HS-27A (cell line): ENCODE data around the gene GRK5.
A peak's percentile ranks its signal among the peaks of the same experiment; 100 is the strongest.
"Not testable (repeated sequence)": the region's sequence is repeated elsewhere in the genome, so short reads cannot be mapped to it uniquely, and the experiment has no call there.

ENCODE experiments used
- DNase-seq: peaks from one replicate; pipeline ENCODE4 v3.0.0-alpha.2; 2012; ENCODE audit warnings: low read depth, missing footprints

Gene GRK5

GRCh38 chr10:119207366-119207666, at the start of gene GRK5:
TSS of gene GRK5 (plus strand) at chr10:119207571. CDS start at chr10:119207918, 347 bp downstream.
- peak; percentile 48 for DNase-seq

GRCh38 chr10:119159332-119159731, 48.0 kb upstream of the GRK5 start:
- DNase-seq = no peak

- no peak for DNase-seq
Observed at GRCh38 chr10:119161680-119162451, 45.5 kb upstream of the GRK5 start.

- no peak for DNase-seq
Observed at GRCh38 chr10:119162452-119163092, 44.8 kb upstream of the GRK5 start.

GRCh38 chr10:119165171-119166117, 41.9 kb upstream of the GRK5 start, which contains the start of gene SFXN4:
TSS of gene SFXN4 (minus strand) at chr10:119165714. CDS start at chr10:119165647, 67 bp downstream.
- DNase-seq = no peak

GRCh38 chr10:119166118-119166500, 41.3 kb upstream of the GRK5 start:
- no peak for DNase-seq

GRCh38 chr10:119166564-119166963, 40.8 kb upstream of the GRK5 start:
- DNase-seq = no peak

GRCh38 chr10:119167041-119167440, 40.3 kb upstream of the GRK5 start:
- no peak for DNase-seq

- DNase-seq = no peak
Observed at GRCh38 chr10:119174109-119174508, 33.3 kb upstream of the GRK5 start.

GRCh38 chr10:119176166-119176565, 31.2 kb upstream of the GRK5 start:
- DNase-seq = no peak

- DNase-seq = no peak
Observed at GRCh38 chr10:119177708-119178371, 29.5 kb upstream of the GRK5 start.

GRCh38 chr10:119178372-119179119, 28.8 kb upstream of the GRK5 start, which contains the start of gene PRDX3:
TSS of gene PRDX3 (minus strand) at chr10:119178812. CDS start at chr10:119178790, 22 bp downstream.
- DNase-seq = no peak

GRCh38 chr10:119180850-119181400, 26.4 kb upstream of the GRK5 start:
- DNase-seq = not testable (repeated sequence)

GRCh38 chr10:119183664-119184412, 23.5 kb upstream of the GRK5 start:
- DNase-seq = no peak

- no peak for DNase-seq
Observed at GRCh38 chr10:119189811-119190282, 17.5 kb upstream of the GRK5 start.

- peak; percentile 74 for DNase-seq
Observed at GRCh38 chr10:119190353-119190752, 17.0 kb upstream of the GRK5 start.

GRCh38 chr10:119190954-119191785, 16.2 kb upstream of the GRK5 start:
- no peak for DNase-seq

GRCh38 chr10:119191881-119192280, 15.5 kb upstream of the GRK5 start:
- DNase-seq = no peak

GRCh38 chr10:119197921-119198320, 9.4 kb upstream of the GRK5 start:
- DNase-seq = no peak
